ENCODE results near the gene MMADHC. TPM values are rescaled to one million over a fixed set of nuclear protein-coding genes. Genes with fewer than 3 reads are reported as not detected.

MMADHC gene
- total RNA-seq, 1 donor from 2014 or later: 74.3 TPM

GRCh38 chr2:149552830-149553229, 34.7 kb downstream of the MMADHC start:
- H3K27me3 Mint-ChIP-seq (ENCODE audit: unreplicated experiment): no peaks in the 10 kb centered on the region
- no peaks in the 10 kb centered on the region for H3K4me1 Mint-ChIP-seq (ENCODE audit: low read depth, unreplicated experiment)
- H3K4me3 Mint-ChIP-seq (ENCODE audit: unreplicated experiment): no peak overlapping the region
- no peak for DNase-seq
- H3K27ac Mint-ChIP-seq (ENCODE audit: unreplicated experiment): no peak overlapping the region
- H3K36me3 Mint-ChIP-seq (ENCODE audit: unreplicated experiment): peaks cover 6% of the 10 kb centered on the region
- H3K9me3 Mint-ChIP-seq (ENCODE audit: unreplicated experiment): no peaks in the 10 kb centered on the region
- TF ChIP-seq CTCF (IDR thresholded peaks at IDR 0.05; ENCODE audit: partially characterized antibody, unreplicated experiment): no peak

GRCh38 chr2:149552226-149552625, 35.3 kb downstream of the MMADHC start:
- TF ChIP-seq CTCF (IDR thresholded peaks at IDR 0.05; ENCODE audit: partially characterized antibody, unreplicated experiment): no peak
- no peaks in the 10 kb centered on the region for H3K9me3 Mint-ChIP-seq (ENCODE audit: unreplicated experiment)
- DNase-seq: no peak
- H3K27ac Mint-ChIP-seq (ENCODE audit: unreplicated experiment): no peak overlapping the region
- no peaks in the 10 kb centered on the region for H3K27me3 Mint-ChIP-seq (ENCODE audit: unreplicated experiment)
- no peak overlapping the region for H3K4me3 Mint-ChIP-seq (ENCODE audit: unreplicated experiment)
- H3K36me3 Mint-ChIP-seq (ENCODE audit: unreplicated experiment): peaks cover 6% of the 10 kb centered on the region
- no peaks in the 10 kb centered on the region for H3K4me1 Mint-ChIP-seq (ENCODE audit: low read depth, unreplicated experiment)

GRCh38 chr2:149544692-149545091, 42.9 kb downstream of the MMADHC start:
- H3K4me3 Mint-ChIP-seq (ENCODE audit: unreplicated experiment): no peak overlapping the region
- H3K27me3 Mint-ChIP-seq (ENCODE audit: unreplicated experiment): no peaks in the 10 kb centered on the region
- no peaks in the 10 kb centered on the region for H3K36me3 Mint-ChIP-seq (ENCODE audit: unreplicated experiment)
- no peak for DNase-seq
- H3K4me1 Mint-ChIP-seq (ENCODE audit: low read depth, unreplicated experiment): no peaks in the 10 kb centered on the region
- no peaks in the 10 kb centered on the region for H3K9me3 Mint-ChIP-seq (ENCODE audit: unreplicated experiment)
- no peak for TF ChIP-seq CTCF (IDR thresholded peaks at IDR 0.05; ENCODE audit: partially characterized antibody, unreplicated experiment)
- H3K27ac Mint-ChIP-seq (ENCODE audit: unreplicated experiment): no peak overlapping the region

GRCh38 chr2:149543845-149544244, 43.7 kb downstream of the MMADHC start:
- H3K9me3 Mint-ChIP-seq (ENCODE audit: unreplicated experiment): no peaks in the 10 kb centered on the region
- TF ChIP-seq CTCF (IDR thresholded peaks at IDR 0.05; ENCODE audit: partially characterized antibody, unreplicated experiment): no peak
- H3K4me3 Mint-ChIP-seq (ENCODE audit: unreplicated experiment): no peak overlapping the region

GRCh38 chr2:149540138-149540537, 47.4 kb downstream of the MMADHC start:
- Mint-ChIP-seq H3K36me3 (ENCODE audit: unreplicated experiment) (no peaks in the 10 kb centered on the region), H3K4me1 (ENCODE audit: low read depth, unreplicated experiment) (no peaks in the 10 kb centered on the region), H3K4me3 (ENCODE audit: unreplicated experiment) (no peak overlapping the region), H3K9me3 (ENCODE audit: unreplicated experiment) (no peaks in the 10 kb centered on the region), H3K27me3 (ENCODE audit: unreplicated experiment) (no peaks in the 10 kb centered on the region), H3K27ac (ENCODE audit: unreplicated experiment) (no peak overlapping the region)
- TF ChIP-seq CTCF (IDR thresholded peaks at IDR 0.05; ENCODE audit: partially characterized antibody, unreplicated experiment): no peak
- no peak for DNase-seq

More at GRCh38 chr2:149543845-149544244, 43.7 kb downstream of the MMADHC start:
- no peak for DNase-seq
- H3K36me3 Mint-ChIP-seq (ENCODE audit: unreplicated experiment): no peaks in the 10 kb centered on the region
- H3K4me1 Mint-ChIP-seq (ENCODE audit: low read depth, unreplicated experiment): no peaks in the 10 kb centered on the region
- no peak overlapping the region for H3K27ac Mint-ChIP-seq (ENCODE audit: unreplicated experiment)
- H3K27me3 Mint-ChIP-seq (ENCODE audit: unreplicated experiment): no peaks in the 10 kb centered on the region

Data from glutamatergic neuron (in vitro differentiated cells).